GM18519 (cell line): ENCODE results near the gene SERPINA6.
"Not testable (repeated sequence)": the region's sequence is repeated elsewhere in the genome, so short reads cannot be mapped to it uniquely, and the experiment has no call there.

Experiments
- ATAC-seq: cut with Tn5 transposase; IDR thresholded peaks from one replicate; pipeline ENCODE4 v1.9.1; 2021; ENCODE audit warnings: mild to moderate bottlenecking, moderate library complexity; ENCODE audit not compliant: unreplicated experiment, low FRiP score

Gene SERPINA6

DNA sequence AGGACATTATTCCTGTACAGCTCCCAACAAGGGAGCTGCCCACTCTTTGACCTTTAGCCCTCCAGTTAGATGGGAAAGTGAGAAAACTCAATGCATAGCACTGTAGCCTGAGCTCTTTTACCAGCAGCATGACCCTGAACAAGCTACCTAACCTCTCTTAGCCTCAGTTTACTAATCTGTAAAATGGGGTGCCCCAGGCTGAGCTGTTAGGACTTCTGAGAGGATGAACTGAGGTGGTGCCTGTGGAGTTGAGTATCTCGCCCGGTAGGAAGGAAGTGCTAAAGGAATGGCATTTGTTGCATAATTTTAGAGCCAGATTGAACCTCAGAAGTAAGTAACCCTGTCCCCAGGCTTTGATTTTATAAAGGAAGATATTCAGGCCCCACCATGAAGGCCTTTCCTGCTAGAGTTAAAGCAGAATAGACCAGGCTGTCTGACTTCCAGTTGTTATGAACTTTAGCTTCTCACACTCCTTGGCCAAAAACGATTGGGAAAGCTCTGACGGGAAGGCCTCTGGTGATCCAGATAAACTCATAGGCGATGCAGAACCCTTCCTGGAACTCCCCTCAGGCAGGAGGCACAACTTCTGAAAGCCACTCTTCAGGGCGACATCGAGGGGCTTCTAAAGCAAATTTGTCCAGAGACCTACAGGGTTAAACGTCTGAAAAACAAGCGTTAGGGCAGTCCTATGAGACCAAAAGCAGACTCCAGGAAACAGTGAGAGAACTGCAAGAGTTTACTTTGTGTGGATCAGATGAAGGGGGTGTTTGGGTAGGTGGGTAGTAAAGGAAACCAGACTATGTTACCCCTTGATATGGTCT lies 27.6 kb downstream of the SERPINA6 start:
- ATAC-seq = no peak

- no peak for ATAC-seq
Measured at GRCh38 chr14:94293578-94293924, 29.6 kb downstream of the SERPINA6 start.

GRCh38 chr14:94292872-94293577 lies 30.1 kb downstream of the SERPINA6 start, which contains the start of gene SERPINA10:
Gene SERPINA10 (minus strand): TSS chr14:94293268. CDS start chr14:94290593, 2,675 bp downstream.
- no peak for ATAC-seq

DNA sequence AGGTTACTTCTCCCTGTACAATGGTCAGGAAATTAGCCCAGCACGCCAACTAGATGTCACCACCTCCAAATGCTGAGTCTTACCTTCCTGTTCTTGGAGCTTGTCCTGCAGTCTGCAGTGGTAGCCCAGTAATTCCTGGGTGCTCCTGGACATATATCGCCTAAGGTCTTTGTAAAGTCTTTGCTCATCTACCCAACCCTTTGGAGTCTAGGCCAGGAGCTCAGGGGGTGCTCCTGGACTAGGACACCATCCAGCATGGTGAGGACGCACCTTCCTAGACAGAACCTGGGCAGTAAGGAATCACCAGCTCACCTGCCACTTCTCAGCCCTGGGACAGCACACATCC lies 30.6 kb downstream of the SERPINA6 start:
- ATAC-seq = no peak

DNA sequence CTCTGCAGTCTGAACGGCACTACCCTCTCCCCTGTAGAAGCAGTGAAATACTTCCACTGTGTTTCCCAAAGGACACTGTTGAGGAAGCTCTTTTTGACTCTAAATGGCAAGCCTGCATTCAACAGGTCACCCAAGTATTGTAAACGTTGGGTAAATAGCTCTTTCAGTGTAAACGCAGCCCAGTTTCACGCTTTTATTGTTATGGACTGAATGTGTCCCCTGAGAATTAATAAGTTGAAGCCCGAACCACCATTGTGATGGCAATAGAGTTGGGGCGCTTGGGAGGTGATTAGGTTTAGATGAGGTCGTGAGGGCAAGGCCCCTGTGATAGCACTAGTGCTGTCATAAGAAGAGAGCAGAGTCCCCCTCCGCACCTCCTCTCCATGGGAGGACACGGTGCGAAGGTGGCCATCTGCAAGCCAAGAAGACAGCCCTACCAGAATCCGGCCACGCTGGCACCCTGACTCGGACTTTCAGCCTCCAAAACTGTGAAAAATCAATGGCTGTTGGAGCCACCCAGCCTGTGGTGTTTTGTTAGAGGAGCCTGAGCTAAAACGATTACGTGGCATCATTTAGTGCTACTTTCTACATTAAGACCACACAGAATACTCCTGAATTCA lies 31.1 kb downstream of the SERPINA6 start:
- ATAC-seq = no peak

DNA sequence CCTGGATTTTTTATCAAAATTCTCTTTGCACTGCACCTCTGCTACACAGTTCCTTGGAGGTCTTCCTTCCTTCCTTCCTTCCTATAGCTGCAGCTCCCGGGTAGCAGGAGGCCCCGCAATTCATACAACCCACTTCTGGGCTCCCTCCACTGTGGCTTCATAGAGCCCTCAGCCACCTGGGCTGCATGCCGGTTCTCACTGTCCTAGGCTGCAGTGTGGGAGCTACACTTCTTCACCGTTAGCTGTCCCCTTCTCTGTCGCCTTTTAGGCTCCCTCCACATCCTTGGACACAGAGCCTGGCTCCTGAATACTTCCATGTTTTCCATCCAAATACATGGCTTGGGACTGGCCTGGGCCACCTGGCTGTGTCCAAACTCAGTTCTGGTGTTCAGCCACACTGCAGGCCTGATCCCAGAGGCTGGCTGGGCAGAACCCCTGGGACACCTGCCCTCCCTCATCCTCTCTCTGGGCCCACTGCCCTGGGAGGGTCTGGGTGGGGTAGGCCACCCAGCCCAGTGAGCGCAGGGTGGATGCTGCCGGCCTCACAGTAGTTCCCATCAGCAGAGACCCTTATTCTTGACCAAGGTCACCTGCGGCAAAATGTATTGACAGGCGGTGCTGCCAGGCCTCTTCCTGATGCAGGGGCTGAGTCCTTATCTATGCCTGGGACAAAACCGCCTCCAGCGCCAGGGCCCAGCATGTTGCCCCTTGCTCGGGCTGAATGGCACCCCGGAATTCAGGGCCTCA lies 31.8 kb downstream of the SERPINA6 start:
- ATAC-seq = no peak

DNA sequence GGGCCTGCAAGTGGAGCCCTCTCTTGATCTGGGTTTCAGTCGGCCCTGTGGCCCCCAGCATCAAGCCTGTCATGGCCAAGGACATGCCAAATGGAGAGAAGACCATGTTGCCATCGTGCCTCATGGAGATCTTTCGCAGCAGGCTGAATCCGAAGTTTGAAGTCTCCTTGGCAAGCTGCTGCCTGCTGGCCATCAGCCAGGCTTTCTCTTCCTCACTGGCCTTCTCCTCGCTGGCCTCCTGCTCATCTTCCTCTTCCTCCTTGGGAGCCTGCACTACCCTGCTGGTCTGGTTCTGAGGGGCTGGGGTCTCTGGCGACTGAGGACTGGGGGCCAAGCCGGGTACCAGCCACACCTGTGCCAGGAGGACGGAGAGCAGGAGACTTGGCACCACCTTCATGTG lies 32.9 kb downstream of the SERPINA6 start:
- ATAC-seq = no peak

GRCh38 chr14:94288610-94289465 lies 34.3 kb downstream of the SERPINA6 start:
- ATAC-seq = no peak

GRCh38 chr14:94285158-94285557 lies 38.0 kb downstream of the SERPINA6 start:
- no peak for ATAC-seq

DNA sequence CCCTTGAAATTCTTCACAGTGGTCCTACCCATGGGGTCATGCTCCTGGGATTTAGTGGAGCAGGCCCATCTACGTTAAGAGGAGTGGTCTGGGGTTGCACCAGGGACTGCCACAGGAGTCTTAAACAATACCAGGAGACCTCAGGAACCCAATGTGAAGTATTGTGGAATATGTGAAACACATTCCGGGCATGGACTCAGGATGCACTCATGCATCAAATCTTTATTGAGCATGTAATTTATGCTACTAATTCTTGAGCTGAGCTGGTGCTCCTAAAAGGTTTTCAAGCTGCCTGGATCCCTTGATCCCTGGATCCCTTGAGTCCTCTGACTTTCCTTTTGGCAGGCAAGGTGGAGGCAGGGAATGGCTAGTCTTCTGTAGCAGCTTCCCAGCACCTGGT lies 38.9 kb downstream of the SERPINA6 start:
- no peak for ATAC-seq

- ATAC-seq = no peak
Measured at GRCh38 chr14:94282991-94283723, 40.0 kb downstream of the SERPINA6 start.

DNA sequence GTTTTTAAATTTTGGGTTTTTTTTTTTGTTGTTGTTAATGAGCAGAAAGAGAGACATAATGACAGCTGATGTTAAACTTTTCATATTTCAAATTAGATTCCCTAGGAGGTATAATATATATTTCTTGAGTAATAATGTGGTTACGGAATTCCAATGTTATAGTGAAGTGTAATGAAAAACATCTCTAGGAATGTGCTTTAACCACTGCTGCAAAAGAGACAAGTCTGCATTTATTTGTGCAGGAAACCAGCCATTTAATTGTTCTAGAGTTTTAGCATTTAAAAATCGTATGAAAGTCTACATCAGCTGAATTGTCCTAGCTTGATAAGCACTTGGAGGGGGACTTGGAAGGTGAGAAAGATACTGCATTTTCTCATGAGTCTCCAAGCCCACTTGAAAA lies 44.4 kb downstream of the SERPINA6 start:
- no peak for ATAC-seq

GRCh38 chr14:94276898-94277561 lies 46.1 kb downstream of the SERPINA6 start:
- ATAC-seq = not testable (repeated sequence)

DNA sequence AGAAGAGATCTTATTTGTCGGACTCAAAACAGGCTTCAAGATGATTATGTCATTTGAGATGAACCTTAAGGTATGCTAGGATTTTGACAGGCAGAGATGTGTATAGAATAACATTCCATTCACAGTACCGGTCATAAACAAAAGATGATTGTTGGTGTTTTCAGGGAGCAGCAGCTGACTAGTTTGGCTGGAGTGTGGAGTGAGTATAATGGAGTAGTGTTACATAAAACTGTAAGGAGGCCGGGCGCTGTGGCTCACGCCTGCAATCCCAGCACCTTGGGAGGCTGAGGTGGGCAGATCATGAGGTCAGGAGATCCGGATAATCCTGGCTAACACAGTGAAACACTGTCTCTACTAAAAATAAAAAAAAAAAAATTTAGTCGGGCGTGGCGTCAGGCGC lies 54.0 kb downstream of the SERPINA6 start:
- ATAC-seq = no peak

- ATAC-seq = not testable (repeated sequence)
Measured at GRCh38 chr14:94268582-94268981, 54.6 kb downstream of the SERPINA6 start.

- no peak for ATAC-seq
Measured at GRCh38 chr14:94267352-94267751, 55.8 kb downstream of the SERPINA6 start.

- ATAC-seq = not testable (repeated sequence)
Measured at GRCh38 chr14:94264195-94264594, 58.9 kb downstream of the SERPINA6 start.
